Common myeloid progenitor, CD34-positive (primary cell): ENCODE data around the gene ING5.

ENCODE experiments used
- CTCF ChIA-PET: fragments of 350-600 bp; sonication (Branson Sonifier 250); formaldehyde crosslinking; loops from one replicate; lab custom pipeline; 2021; ENCODE audit warnings: antibody characterized with exemption; lab: Charles Lee
- POLR2A ChIA-PET: fragments of 350-600 bp; sonication (Branson Sonifier 250); formaldehyde crosslinking; loops from one replicate; lab custom pipeline; 2021; ENCODE audit warnings: antibody characterized with exemption; lab: Charles Lee
- DNase-seq, 3 donors: peaks; one replicate each; pipeline versions ENCODE4 v3.0.0 to v3.0.0-alpha.2; 2013
- H3K27ac ChIP-seq, 2 experiments: 1 replicate in 1 of 2; 2 replicates in 1 of 2; pipeline ENCODE4 v1.7.0; 2013; ENCODE audit warnings: inconsistent platforms in 2 of 2, low read length in 2 of 2, mild to moderate bottlenecking in 2 of 2, low read depth in 1 of 2, moderate library complexity in 1 of 2; ENCODE audit not compliant: severe bottlenecking in 2 of 2, insufficient read depth in 1 of 2, poor library complexity in 1 of 2
- H3K27me3 ChIP-seq, 5 experiments: replicated peaks in 2 of 5; 1 replicate in 3 of 5; 2 replicates in 2 of 5; pipeline versions ENCODE4 v1.6.1 to v1.7.0; 2013; ENCODE audit warnings: low read length in 4 of 5, mild to moderate bottlenecking in 2 of 5, moderate library complexity in 2 of 5, inconsistent platforms in 1 of 5; ENCODE audit not compliant: insufficient read depth in 5 of 5, control insufficient read depth in 4 of 5
- H3K36me3 ChIP-seq, 4 experiments: 1 replicate in 2 of 4; 2 replicates in 2 of 4; pipeline versions ENCODE4 v1.6.1 to v1.7.0; 2013; ENCODE audit warnings: low read length in 3 of 4, control low read depth in 1 of 4, mild to moderate bottlenecking in 1 of 4; ENCODE audit not compliant: control insufficient read depth in 4 of 4, insufficient read depth in 4 of 4
- H3K4me1 ChIP-seq, 4 experiments: 1 replicate in 3 of 4; 2 replicates in 1 of 4; pipeline versions ENCODE4 v1.6.1 to v1.7.1; 2013; ENCODE audit warnings: low read length in 3 of 4, mild to moderate bottlenecking in 3 of 4, control low read depth in 1 of 4, inconsistent platforms in 1 of 4, moderate library complexity in 1 of 4; ENCODE audit not compliant: control insufficient read depth in 4 of 4, insufficient read depth in 4 of 4; ENCODE audit errors: control extremely low read depth in 1 of 4
- H3K4me3 ChIP-seq, 7 experiments: 1 replicate in 4 of 7; 2 replicates in 3 of 7; pipeline versions ENCODE4 v1.5.1 to v1.7.0; 2013; ENCODE audit warnings: mild to moderate bottlenecking in 7 of 7, low read length in 6 of 7, moderate library complexity in 6 of 7, inconsistent platforms in 2 of 7, low read depth in 2 of 7, control low read depth in 1 of 7; ENCODE audit not compliant: insufficient read depth in 4 of 7, control insufficient read depth in 1 of 7; ENCODE audit errors: extremely low read depth in 1 of 7
- H3K9me3 ChIP-seq, 5 experiments: 1 replicate in 4 of 5; 2 replicates in 1 of 5; pipeline versions ENCODE4 v1.6.1 to v1.7.1; 2013; ENCODE audit warnings: low read length in 4 of 5, mild to moderate bottlenecking in 2 of 5, inconsistent platforms in 1 of 5, low read depth in 1 of 5, moderate library complexity in 1 of 5; ENCODE audit not compliant: control insufficient read depth in 4 of 5, insufficient read depth in 2 of 5; ENCODE audit errors: control extremely low read depth in 1 of 5
- WGBS: methylation state at CpG from one replicate; pipeline ENCODE4 v1.1.5; 2013; ENCODE audit not compliant: insufficient coverage; 5-methylcytosine and 5-hydroxymethylcytosine counted together

Gene ING5

GRCh38 chr2:241768850-241769249 lies 67.0 kb downstream of the ING5 start:
- H3K9me3 ChIP-seq, result no peaks in the 10 kb centered on the region
- DNase-seq, result no peak
- POLR2A ChIA-PET, result no interaction called here
- 95% methylated on average over 10 of the region's 11 CpGs for WGBS
- CTCF ChIA-PET, result no interaction called here
- H3K36me3 ChIP-seq, result peaks cover 0 to 9% (median under 1%) of the 10 kb centered on the region in 4 experiments
- H3K4me3 ChIP-seq, result no peak overlapping the region
- H3K27ac ChIP-seq, result no peak overlapping the region
- H3K4me1 ChIP-seq, result peaks cover 0 to 19% (median 2%) of the 10 kb centered on the region in 4 experiments
- H3K27me3 ChIP-seq, result no peaks in the 10 kb centered on the region

GRCh38 chr2:241769819-241770184 lies 68.0 kb downstream of the ING5 start:
- 91% methylated on average over 13 of the region's 13 CpGs for WGBS
- ChIA-PET CTCF (no interaction called here), POLR2A (no interaction called here)
- no peak for DNase-seq
- Histone ChIP-seq H3K4me1 (peaks cover 0 to 16% (median 5%) of the 10 kb centered on the region in 4 experiments), H3K27me3 (no peaks in the 10 kb centered on the region), H3K36me3 (peaks cover 0 to 9% (median under 1%) of the 10 kb centered on the region in 4 experiments), H3K27ac (no peak overlapping the region), H3K9me3 (no peaks in the 10 kb centered on the region), H3K4me3 (no peak overlapping the region)

GRCh38 chr2:241770185-241770935 lies 68.5 kb downstream of the ING5 start:
- H3K27ac ChIP-seq, result no peak overlapping the region
- H3K4me1 ChIP-seq, result peaks cover 0 to 16% (median 9%) of the 10 kb centered on the region in 4 experiments
- H3K9me3 ChIP-seq, result no peaks in the 10 kb centered on the region
- no peak overlapping the region for H3K4me3 ChIP-seq
- CTCF ChIA-PET, result no interaction called here
- H3K36me3 ChIP-seq, result peaks cover 0 to 9% (median under 1%) of the 10 kb centered on the region in 4 experiments
- POLR2A ChIA-PET, result no interaction called here
- H3K27me3 ChIP-seq, result no peaks in the 10 kb centered on the region
- 91% methylated on average over 26 of the region's 27 CpGs for WGBS
- DNase-seq, result no peak

GRCh38 chr2:241770936-241771285 lies 69.1 kb downstream of the ING5 start:
- WGBS, result 97% methylated on average over 12 of the region's 12 CpGs
- CTCF ChIA-PET, result no interaction called here
- H3K27me3 ChIP-seq, result no peaks in the 10 kb centered on the region
- peaks cover 0 to 16% (median 9%) of the 10 kb centered on the region in 4 experiments for H3K4me1 ChIP-seq
- no peak overlapping the region for H3K4me3 ChIP-seq
- H3K9me3 ChIP-seq, result no peaks in the 10 kb centered on the region
- H3K27ac ChIP-seq, result no peak overlapping the region
- peaks cover 0 to 9% (median under 1%) of the 10 kb centered on the region in 4 experiments for H3K36me3 ChIP-seq
- no peak for DNase-seq
- POLR2A ChIA-PET, result no interaction called here

GRCh38 chr2:241771286-241772062 lies 69.6 kb downstream of the ING5 start:
- no peaks in the 10 kb centered on the region for H3K27me3 ChIP-seq
- no peak overlapping the region for H3K27ac ChIP-seq
- POLR2A ChIA-PET, result no interaction called here
- CTCF ChIA-PET, result no interaction called here
- H3K4me3 ChIP-seq, result no peak overlapping the region
- no peak for DNase-seq
- H3K4me1 ChIP-seq, result peaks cover 0 to 16% (median 9%) of the 10 kb centered on the region in 4 experiments
- H3K36me3 ChIP-seq, result peaks cover 0 to 9% (median under 1%) of the 10 kb centered on the region in 4 experiments
- H3K9me3 ChIP-seq, result no peaks in the 10 kb centered on the region
- WGBS, result 93% methylated on average over 34 of the region's 38 CpGs

- Histone ChIP-seq H3K4me3 (peak overlapping the region in 1 of 7 experiments; percentile 42), H3K36me3 (peaks cover 0 to 9% (median under 1%) of the 10 kb centered on the region in 4 experiments), H3K27ac (no peak overlapping the region), H3K27me3 (peaks cover 0 to 2% (median 0%) of the 10 kb centered on the region in 5 experiments), H3K4me1 (peaks cover 0 to 16% (median 9%) of the 10 kb centered on the region in 4 experiments), H3K9me3 (no peaks in the 10 kb centered on the region)
- DNase-seq, result peak in 1 of 3 donors; percentile 39
- ChIA-PET POLR2A (no interaction called here), CTCF (interaction anchor here (1.3 kb wide), 1 partner anchor 26 kb away, joined by 3 read pairs; no protein-coding TSS in a partner anchor)
- WGBS, result 63% methylated on average over 4 of the region's 9 CpGs
These were observed 70.2 kb downstream of the ING5 start for GRCh38 chr2:241772063-241772499.
